ENCODE data around the gene MGAM2.

Gene MGAM2

GRCh38 chr7:142139597-142140400, 28.3 kb downstream of the MGAM2 start:
- Histone ChIP-seq H3K9me3 (ENCODE audit: insufficient read depth, low read length) (no peaks in the 10 kb centered on the region), H3K4me2 (ENCODE audit: low read length) (no peak overlapping the region), H4K20me1 (ENCODE audit: insufficient read depth, low read length) (no peaks in the 10 kb centered on the region), H3K27me3 (ENCODE audit: low read depth, low read length) (peaks cover 15% of the 10 kb centered on the region), H3K36me3 (replicated peaks; ENCODE audit: low read depth, low read length) (no peaks in the 10 kb centered on the region), H2AFZ (ENCODE audit: low read depth, low read length) (no peak overlapping the region), H3K79me2 (ENCODE audit: low read length) (no peaks in the 10 kb centered on the region), H3K9ac (ENCODE audit: low read length) (no peak overlapping the region), H3K4me1 (ENCODE audit: low read length) (no peaks in the 10 kb centered on the region), H3K27ac (ENCODE audit: low read length) (no peak overlapping the region), H3K4me3 (ENCODE audit: low read length) (no peak overlapping the region)
- TF ChIP-seq CTCF (IDR thresholded peaks at IDR 0.05; ENCODE audit: low read depth, low read length) (no peak), EZH2phosphoT487 (IDR thresholded peaks at IDR 0.05; ENCODE audit: low read depth) (no peak)

- no peak for TF ChIP-seq CTCF (IDR thresholded peaks at IDR 0.05; ENCODE audit: low read depth, low read length)
- no peak for TF ChIP-seq EZH2phosphoT487 (IDR thresholded peaks at IDR 0.05; ENCODE audit: low read depth)
Observed at GRCh38 chr7:142140401-142140959, 29.0 kb downstream of the MGAM2 start.

GRCh38 chr7:142142702-142143101, 31.2 kb downstream of the MGAM2 start:
- peaks cover 20% of the 10 kb centered on the region for H3K27me3 ChIP-seq (ENCODE audit: low read depth, low read length)
- H3K27ac ChIP-seq (ENCODE audit: low read length) = no peak overlapping the region
- H3K36me3 ChIP-seq (replicated peaks; ENCODE audit: low read depth, low read length) = no peaks in the 10 kb centered on the region
- no peaks in the 10 kb centered on the region for H4K20me1 ChIP-seq (ENCODE audit: insufficient read depth, low read length)
- TF ChIP-seq EZH2phosphoT487 (IDR thresholded peaks at IDR 0.05; ENCODE audit: low read depth) (no peak), CTCF (IDR thresholded peaks at IDR 0.05; ENCODE audit: low read depth, low read length) (no peak)
- no peaks in the 10 kb centered on the region for H3K4me1 ChIP-seq (ENCODE audit: low read length)
- H3K79me2 ChIP-seq (ENCODE audit: low read length) = no peaks in the 10 kb centered on the region
- H2AFZ ChIP-seq (ENCODE audit: low read depth, low read length) = no peak overlapping the region
- no peak overlapping the region for H3K4me2 ChIP-seq (ENCODE audit: low read length)
- H3K4me3 ChIP-seq (ENCODE audit: low read length) = no peak overlapping the region
- no peak overlapping the region for H3K9ac ChIP-seq (ENCODE audit: low read length)
- no peaks in the 10 kb centered on the region for H3K9me3 ChIP-seq (ENCODE audit: insufficient read depth, low read length)

More at GRCh38 chr7:142140401-142140959, 29.0 kb downstream of the MGAM2 start:
- Histone ChIP-seq H2AFZ (ENCODE audit: low read depth, low read length) (no peak overlapping the region), H3K36me3 (replicated peaks; ENCODE audit: low read depth, low read length) (no peaks in the 10 kb centered on the region), H3K9me3 (ENCODE audit: insufficient read depth, low read length) (no peaks in the 10 kb centered on the region), H3K4me2 (ENCODE audit: low read length) (no peak overlapping the region), H4K20me1 (ENCODE audit: insufficient read depth, low read length) (no peaks in the 10 kb centered on the region), H3K4me3 (ENCODE audit: low read length) (no peak overlapping the region), H3K79me2 (ENCODE audit: low read length) (no peaks in the 10 kb centered on the region), H3K27me3 (ENCODE audit: low read depth, low read length) (peaks cover 19% of the 10 kb centered on the region), H3K27ac (ENCODE audit: low read length) (no peak overlapping the region), H3K9ac (ENCODE audit: low read length) (no peak overlapping the region), H3K4me1 (ENCODE audit: low read length) (no peaks in the 10 kb centered on the region)

GRCh38 chr7:142146124-142146523, 34.6 kb downstream of the MGAM2 start:
- Histone ChIP-seq H3K4me3 (ENCODE audit: low read length) (no peak overlapping the region), H3K9ac (ENCODE audit: low read length) (no peak overlapping the region), H3K36me3 (replicated peaks; ENCODE audit: low read depth, low read length) (no peaks in the 10 kb centered on the region), H3K4me1 (ENCODE audit: low read length) (no peaks in the 10 kb centered on the region), H3K79me2 (ENCODE audit: low read length) (no peaks in the 10 kb centered on the region), H4K20me1 (ENCODE audit: insufficient read depth, low read length) (no peaks in the 10 kb centered on the region), H3K9me3 (ENCODE audit: insufficient read depth, low read length) (no peaks in the 10 kb centered on the region), H3K27ac (ENCODE audit: low read length) (no peak overlapping the region), H2AFZ (ENCODE audit: low read depth, low read length) (no peak overlapping the region), H3K27me3 (ENCODE audit: low read depth, low read length) (peaks cover 20% of the 10 kb centered on the region), H3K4me2 (ENCODE audit: low read length) (no peak overlapping the region)
- TF ChIP-seq EZH2phosphoT487 (IDR thresholded peaks at IDR 0.05; ENCODE audit: low read depth) (no peak), CTCF (IDR thresholded peaks at IDR 0.05; ENCODE audit: low read depth, low read length) (no peak)

Data from OCI-LY3 (cell line).